ENCODE data around the gene ZKSCAN4. TPM values are rescaled to one million over a fixed set of nuclear protein-coding genes. Genes with fewer than 3 reads are reported as not detected.

Gene ZKSCAN4
- polyA plus RNA-seq, 1 donor (not counting 4 experiments of a cell fraction or from before 2014, with no cell fraction given): 3.5 TPM

GRCh38 chr6:28203201-28203600 lies 48.9 kb downstream of the ZKSCAN4 start:
- no peak for FAIRE-seq
- TF ChIP-seq CTCF (optimal IDR thresholded peaks at IDR 0.05 in 1 of 3, IDR thresholded peaks at IDR 0.05 in 1 of 3, conservative IDR thresholded peaks at IDR 0.05 in 1 of 3; ENCODE audit: extremely low read depth in 1 of 3, insufficient read depth in 2 of 3, low read length in 3 of 3) (no peak), EZH2 (IDR thresholded peaks at IDR 0.05; ENCODE audit: low read length) (no peak)
- Histone ChIP-seq H4K20me1 (ENCODE audit: control insufficient read depth, extremely low read depth, insufficient read depth, low read length) (no peaks in the 10 kb centered on the region), H3K9me1 (ENCODE audit: control insufficient read depth, extremely low read depth, insufficient read depth, low read length) (no peaks in the 10 kb centered on the region), H3K4me1 (ENCODE audit: control insufficient read depth, extremely low read depth, insufficient read depth, low read length) (peaks cover 4% of the 10 kb centered on the region), H3K4me2 (ENCODE audit: control insufficient read depth, extremely low read depth, insufficient read depth, low read depth, low read length) (no peak overlapping the region), H3K27ac (ENCODE audit: control insufficient read depth, insufficient read depth, low read length) (no peak overlapping the region), H3K9me3 (ENCODE audit: control insufficient read depth, low read depth, low read length) (no peaks in the 10 kb centered on the region), H3K27me3 (ENCODE audit: control insufficient read depth, extremely low read depth, insufficient read depth, low read length) (peaks cover 20% of the 10 kb centered on the region), H3K9ac (ENCODE audit: control insufficient read depth, extremely low read depth, insufficient read depth, low read length) (no peak overlapping the region), H3K4me3 (ENCODE audit: control insufficient read depth in 2 of 3, extremely low read depth in 1 of 3, insufficient read depth in 2 of 3, low read depth in 1 of 3, low read length in 3 of 3) (no peak overlapping the region), H3K36me3 (ENCODE audit: control insufficient read depth in 2 of 2, extremely low read depth in 1 of 2, insufficient read depth in 2 of 2, low read length in 2 of 2) (no peaks in the 10 kb centered on the region), H3K79me2 (ENCODE audit: control insufficient read depth, insufficient read depth, low read length) (no peaks in the 10 kb centered on the region), H2AFZ (ENCODE audit: control insufficient read depth, low read length) (no peak overlapping the region)
- DNase-seq (ENCODE audit: low read depth, low spot score): no peak
- dilution Hi-C loops (cut with MboI; ENCODE audit: extremely low pct_ligation_motif_present, low sequenced_read_pairs): no loop called here

DNA sequence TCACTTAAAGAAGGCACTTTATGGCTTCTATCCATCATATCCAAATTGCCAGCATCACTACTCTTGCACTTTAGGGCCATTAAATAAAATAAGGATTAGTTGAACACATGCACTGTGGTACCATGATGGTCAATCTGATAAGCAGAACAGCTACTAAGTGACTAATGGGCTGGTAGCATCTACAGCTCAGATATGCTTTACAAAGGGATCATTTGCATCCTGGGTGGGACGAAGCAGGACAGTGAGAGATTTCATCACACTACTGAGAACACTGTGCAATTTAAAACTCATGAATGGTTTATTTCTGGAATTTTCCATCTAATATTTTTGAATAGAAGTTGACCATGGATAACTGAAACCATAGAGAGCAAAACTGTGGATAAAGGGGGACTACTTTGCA lies 52.0 kb downstream of the ZKSCAN4 start:
- peaks cover 2% of the 10 kb centered on the region for H3K27me3 ChIP-seq (ENCODE audit: control insufficient read depth, extremely low read depth, insufficient read depth, low read length)
- H3K9me3 ChIP-seq (ENCODE audit: control insufficient read depth, low read depth, low read length): no peaks in the 10 kb centered on the region
- dilution Hi-C loops (cut with MboI; ENCODE audit: extremely low pct_ligation_motif_present, low sequenced_read_pairs): no loop called here
- H3K9ac ChIP-seq (ENCODE audit: control insufficient read depth, extremely low read depth, insufficient read depth, low read length): no peak overlapping the region
- H3K79me2 ChIP-seq (ENCODE audit: control insufficient read depth, insufficient read depth, low read length): no peaks in the 10 kb centered on the region
- no peaks in the 10 kb centered on the region for H4K20me1 ChIP-seq (ENCODE audit: control insufficient read depth, extremely low read depth, insufficient read depth, low read length)
- H3K9me1 ChIP-seq (ENCODE audit: control insufficient read depth, extremely low read depth, insufficient read depth, low read length): no peaks in the 10 kb centered on the region
- H2AFZ ChIP-seq (ENCODE audit: control insufficient read depth, low read length): no peak overlapping the region
- DNase-seq (ENCODE audit: low read depth, low spot score): no peak
- no peaks in the 10 kb centered on the region for H3K4me1 ChIP-seq (ENCODE audit: control insufficient read depth, extremely low read depth, insufficient read depth, low read length)
- no peak overlapping the region for H3K4me2 ChIP-seq (ENCODE audit: control insufficient read depth, extremely low read depth, insufficient read depth, low read depth, low read length)
- FAIRE-seq: no peak
- H3K4me3 ChIP-seq (ENCODE audit: control insufficient read depth in 2 of 3, extremely low read depth in 1 of 3, insufficient read depth in 2 of 3, low read depth in 1 of 3, low read length in 3 of 3): no peak overlapping the region
- no peak overlapping the region for H3K27ac ChIP-seq (ENCODE audit: control insufficient read depth, insufficient read depth, low read length)
- TF ChIP-seq EZH2 (IDR thresholded peaks at IDR 0.05; ENCODE audit: low read length) (no peak), CTCF (optimal IDR thresholded peaks at IDR 0.05 in 1 of 3, IDR thresholded peaks at IDR 0.05 in 1 of 3, conservative IDR thresholded peaks at IDR 0.05 in 1 of 3; ENCODE audit: extremely low read depth in 1 of 3, insufficient read depth in 2 of 3, low read length in 3 of 3) (no peak)
- no peaks in the 10 kb centered on the region for H3K36me3 ChIP-seq (ENCODE audit: control insufficient read depth in 2 of 2, extremely low read depth in 1 of 2, insufficient read depth in 2 of 2, low read length in 2 of 2)

Other genes starting within 250 kb of the ZKSCAN4 start
- gene ZNF165, start 171.7 kb downstream of the ZKSCAN4 start, polyA plus RNA-seq: 1.1 to 3.6 TPM (median 2.1 TPM) in 3 replicates
- gene ZSCAN16, start 127.7 kb downstream of the ZKSCAN4 start, polyA plus RNA-seq: 0.99 to 1.5 TPM (median 1.0 TPM) in 3 replicates
- gene ZKSCAN8, start 110.4 kb downstream of the ZKSCAN4 start, polyA plus RNA-seq: 5.4 to 6.4 TPM (median 5.7 TPM) in 3 replicates
- gene ZSCAN9, start 27.0 kb downstream of the ZKSCAN4 start, polyA plus RNA-seq: 8.3 to 15.9 TPM (median 12.0 TPM) in 3 replicates
- 0.25 to 0.35 TPM (median 0.31 TPM) in 3 replicates for gene NKAPL, start 7.0 kb upstream of the ZKSCAN4 start, polyA plus RNA-seq
- 7.2 to 9.8 TPM (median 7.3 TPM) in 3 replicates for gene ZSCAN26, start 14.9 kb upstream of the ZKSCAN4 start, polyA plus RNA-seq
- gene PGBD1, start 29.3 kb upstream of the ZKSCAN4 start, polyA plus RNA-seq: 2.1 to 3.6 TPM (median 3.1 TPM) in 3 replicates
- 14.4 to 21.7 TPM (median 15.8 TPM) in 3 replicates for gene ZSCAN31, start 83.9 kb upstream of the ZKSCAN4 start, polyA plus RNA-seq
- gene ZKSCAN3, start 97.7 kb upstream of the ZKSCAN4 start, polyA plus RNA-seq: 2.2 to 3.1 TPM (median 2.9 TPM) in 3 replicates
- 2.5 to 4.0 TPM (median 2.7 TPM) in 3 replicates for gene ZSCAN12, start 147.5 kb upstream of the ZKSCAN4 start, polyA plus RNA-seq
- gene ZSCAN23, start 191.2 kb upstream of the ZKSCAN4 start, polyA plus RNA-seq: 1.2 to 2.1 TPM (median 1.8 TPM) in 3 replicates

Data from keratinocyte (primary cell).